SU-DHL-6 (cell line): Measurements from ENCODE around the gene EPHX1.

Source experiments
- H2AFZ ChIP-seq: fragments of 200-600 bp; sonication (generic); 2 replicates; pipeline ENCODE4 v1.6.1; 2014; ENCODE audit warnings: low read depth, mild to moderate bottlenecking, moderate library complexity, mixed read lengths, antibody characterized with exemption, low read length; ENCODE audit not compliant: severe bottlenecking
- H3F3A ChIP-seq: fragments of 200-600 bp; shearing (Covaris generic); 2 replicates; pipeline ENCODE4 v1.6.0; 2016; ENCODE audit warnings: antibody characterized with exemption, mild to moderate bottlenecking; ENCODE audit not compliant: insufficient read depth
- H3K27ac ChIP-seq: fragments of 200-600 bp; sonication (generic); 2 replicates; pipeline ENCODE4 v1.5.1; 2016; ENCODE audit warnings: low read depth, mild to moderate bottlenecking, low read length, moderate library complexity, mixed read lengths
- H3K27me3 ChIP-seq: fragments of 200-600 bp; sonication (generic), shearing (Covaris generic); 2 replicates; pipeline ENCODE4 v1.6.0; 2014; ENCODE audit warnings: mild to moderate bottlenecking, low read length
- H3K36me3 ChIP-seq: fragments of 200-600 bp; sonication (generic); 2 replicates; pipeline ENCODE4 v1.6.1; 2014; ENCODE audit warnings: mild to moderate bottlenecking, low read length, mixed read lengths
- H3K4me2 ChIP-seq: fragments of 300-600, 200-600 bp; shearing (Covaris generic), sonication (generic); 2 replicates; pipeline ENCODE4 v1.6.0; 2014; ENCODE audit warnings: low read length, low read depth, mild to moderate bottlenecking; ENCODE audit not compliant: poor library complexity, severe bottlenecking
- H3K4me3 ChIP-seq: fragments of 200-600 bp; sonication (generic); 2 replicates; pipeline ENCODE4 v1.5.1; 2014; ENCODE audit warnings: antibody characterized with exemption, low read length, mild to moderate bottlenecking, mixed read lengths; ENCODE audit not compliant: insufficient read depth, poor library complexity, severe bottlenecking
- H3K79me2 ChIP-seq: fragments of 200-600 bp; sonication (generic); 2 replicates; pipeline ENCODE4 v1.6.1; 2014; ENCODE audit warnings: mild to moderate bottlenecking, low read length, moderate library complexity; ENCODE audit not compliant: insufficient read depth
- H3K9ac ChIP-seq: fragments of 200-600 bp; sonication (generic); 2 replicates; pipeline ENCODE4 v1.7.0; 2014; ENCODE audit warnings: mild to moderate bottlenecking, low read length
- H3K9me2 ChIP-seq: fragments of 200-600 bp; sonication (generic); replicated peaks from 2 replicates; pipeline ENCODE4 v1.6.1; 2014; ENCODE audit warnings: low read length; ENCODE audit not compliant: insufficient read depth
- H3K9me3 ChIP-seq: fragments of 200-600 bp; sonication (generic); 2 replicates; pipeline ENCODE4 v1.6.1; 2014; ENCODE audit warnings: low read length, mixed read lengths; ENCODE audit not compliant: insufficient read depth
- H4K20me1 ChIP-seq: fragments of 200-600 bp; sonication (generic); 2 replicates; pipeline ENCODE4 v1.6.1; 2014; ENCODE audit warnings: low read depth, mild to moderate bottlenecking, antibody characterized with exemption, low read length, moderate library complexity, mixed read lengths
- CTCF ChIP-seq: fragments of 200-600 bp; sonication (generic); IDR thresholded peaks from one replicate; pipeline ENCODE4 v1.5.1; 2017; ENCODE audit warnings: antibody characterized with exemption, mild to moderate bottlenecking, low read length, moderate library complexity; ENCODE audit not compliant: insufficient read depth, poor library complexity, severe bottlenecking
- EZH2phosphoT487 ChIP-seq: fragments of 200-600 bp; sonication (generic), shearing (Covaris generic); conservative IDR thresholded peaks from 2 replicates; pipeline ENCODE4 v1.6.1; 2018; ENCODE audit warnings: mild to moderate bottlenecking, antibody characterized with exemption, low read length, moderate library complexity, mixed read lengths

EPHX1 gene

GRCh38 chr1:225828706-225829345, 18.9 kb downstream of the EPHX1 start:
- Histone ChIP-seq H4K20me1 (no peaks in the 10 kb centered on the region), H3K79me2 (no peaks in the 10 kb centered on the region), H3K9me3 (no peaks in the 10 kb centered on the region), H3F3A (no peaks in the 10 kb centered on the region), H3K4me3 (no peak overlapping the region), H3K27ac (no peak overlapping the region), H2AFZ (no peak overlapping the region), H3K27me3 (no peaks in the 10 kb centered on the region), H3K9me2 (no peaks in the 10 kb centered on the region), H3K36me3 (no peaks in the 10 kb centered on the region), H3K4me2 (no peak overlapping the region), H3K9ac (no peak overlapping the region)
- no peak for TF ChIP-seq EZH2phosphoT487
- no peak for TF ChIP-seq CTCF

- Histone ChIP-seq H3K9me3 (no peaks in the 10 kb centered on the region), H3K4me3 (no peak overlapping the region), H3K4me2 (no peak overlapping the region), H3K9ac (no peak overlapping the region), H3F3A (no peaks in the 10 kb centered on the region), H3K27ac (no peak overlapping the region), H4K20me1 (no peaks in the 10 kb centered on the region), H3K36me3 (no peaks in the 10 kb centered on the region), H2AFZ (no peak overlapping the region), H3K27me3 (no peaks in the 10 kb centered on the region), H3K79me2 (no peaks in the 10 kb centered on the region), H3K9me2 (no peaks in the 10 kb centered on the region)
- TF ChIP-seq EZH2phosphoT487 (no peak), CTCF (no peak)
These were observed 20.9 kb downstream of the EPHX1 start for GRCh38 chr1:225830841-225831240.

- no peaks in the 10 kb centered on the region for H3K36me3 ChIP-seq
These were observed 24.7 kb downstream of the EPHX1 start for GRCh38 chr1:225834417-225835329.

More at GRCh38 chr1:225834417-225835329, 24.7 kb downstream of the EPHX1 start:
- Histone ChIP-seq H3K79me2 (no peaks in the 10 kb centered on the region), H4K20me1 (no peaks in the 10 kb centered on the region), H3K9ac (no peak overlapping the region), H3K9me2 (no peaks in the 10 kb centered on the region), H3K4me3 (no peak overlapping the region), H3F3A (no peaks in the 10 kb centered on the region), H2AFZ (no peak overlapping the region), H3K27me3 (no peaks in the 10 kb centered on the region), H3K27ac (no peak overlapping the region), H3K9me3 (no peaks in the 10 kb centered on the region), H3K4me2 (no peak overlapping the region)
- TF ChIP-seq CTCF (no peak), EZH2phosphoT487 (no peak)
